NCI-H2081 (cell line): Measurements from ENCODE around the gene BEND7.
A peak's percentile ranks its signal among the peaks of the same experiment; 100 is the strongest.
"Not testable (repeated sequence)": the region's sequence is repeated elsewhere in the genome, so short reads cannot be mapped to it uniquely, and the experiment has no call there.

Experiments
- DNase-seq, 2 experiments: peaks; one replicate each; lab custom pipeline; 2025; lab: John Stamatoyannopoulos, UW

Gene BEND7

DNA sequence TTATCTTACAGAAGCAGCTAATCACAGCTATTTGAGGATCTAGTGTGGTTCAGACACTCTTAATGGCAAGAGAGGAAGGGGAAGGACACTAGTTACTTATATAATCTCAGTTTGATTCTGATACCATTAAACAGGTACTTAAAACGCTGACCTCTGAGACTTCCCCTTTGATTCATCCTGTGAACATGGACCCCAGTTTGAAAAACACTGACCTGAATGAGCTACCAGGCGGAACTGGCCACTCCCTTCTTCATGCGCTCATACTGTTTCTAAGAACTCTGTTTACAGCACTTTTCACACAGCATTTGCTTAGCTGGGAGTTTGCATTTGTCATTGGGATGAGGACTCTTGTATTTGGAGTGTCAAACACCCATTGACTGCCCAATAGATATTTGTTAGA, 45.7 kb downstream of the BEND7 start:
- no peak for DNase-seq

DNA sequence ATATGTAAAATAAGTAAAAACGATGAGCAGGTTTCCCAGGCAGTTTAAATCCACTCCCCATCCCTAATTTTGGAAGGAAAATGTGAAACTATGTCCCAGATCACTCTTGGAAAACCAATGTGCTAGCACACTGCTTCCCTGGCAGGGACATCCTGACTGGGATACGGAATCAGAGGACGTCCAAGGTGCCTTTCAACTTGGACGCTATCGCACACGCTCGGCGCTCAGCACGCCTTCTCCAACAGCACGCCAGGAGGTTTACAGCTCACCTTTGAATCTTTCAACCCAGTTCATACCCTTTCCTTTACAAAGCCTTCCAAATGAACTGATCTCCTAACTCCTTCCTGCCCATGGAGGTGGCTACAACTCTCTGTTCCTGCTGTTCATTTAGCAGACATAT, 47.1 kb downstream of the BEND7 start:
- no peak for DNase-seq

- DNase-seq: no peak
Observed at GRCh38 chr10:13475124-13475523, 53.7 kb downstream of the BEND7 start.

DNA sequence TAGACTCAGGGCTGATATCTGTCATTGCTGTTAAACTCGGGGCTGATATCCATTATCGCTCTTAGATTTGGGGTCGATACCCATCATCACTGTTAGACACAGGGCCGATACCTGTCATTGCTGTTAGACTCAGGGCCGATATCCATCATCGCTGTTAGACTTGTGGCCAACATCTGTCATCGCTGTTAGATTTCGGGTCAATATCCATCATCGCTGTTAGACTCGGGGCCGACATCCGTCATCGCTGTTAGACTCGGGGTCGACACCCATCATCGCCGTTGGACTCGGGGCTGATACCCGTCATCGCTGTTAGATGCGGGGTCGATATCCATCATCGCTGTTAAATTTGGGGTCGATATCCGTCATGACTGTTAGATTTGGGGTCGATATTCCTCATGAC, 54.8 kb downstream of the BEND7 start:
- DNase-seq: no peak

DNA sequence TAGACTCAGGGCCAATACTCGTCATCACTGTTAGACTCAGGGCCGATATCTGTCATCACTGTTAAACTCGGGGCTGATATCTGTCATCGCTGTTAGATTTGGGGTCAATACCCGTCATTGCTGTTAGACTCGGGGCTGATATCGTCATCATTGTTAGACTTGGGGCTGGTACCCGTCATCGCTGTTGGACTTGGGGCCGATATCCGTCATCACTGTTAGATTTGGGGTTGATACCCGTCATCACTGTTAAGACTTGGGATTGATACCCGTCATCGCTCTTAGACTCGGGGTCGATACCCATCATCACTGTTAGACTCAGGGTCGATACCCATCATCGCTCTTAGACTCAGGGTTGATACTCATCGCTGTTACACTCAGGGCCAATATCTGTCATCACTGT, 56.5 kb downstream of the BEND7 start:
- no peak for DNase-seq

- DNase-seq: no peak
Observed at GRCh38 chr10:13470270-13470669, 58.5 kb downstream of the BEND7 start.

DNA sequence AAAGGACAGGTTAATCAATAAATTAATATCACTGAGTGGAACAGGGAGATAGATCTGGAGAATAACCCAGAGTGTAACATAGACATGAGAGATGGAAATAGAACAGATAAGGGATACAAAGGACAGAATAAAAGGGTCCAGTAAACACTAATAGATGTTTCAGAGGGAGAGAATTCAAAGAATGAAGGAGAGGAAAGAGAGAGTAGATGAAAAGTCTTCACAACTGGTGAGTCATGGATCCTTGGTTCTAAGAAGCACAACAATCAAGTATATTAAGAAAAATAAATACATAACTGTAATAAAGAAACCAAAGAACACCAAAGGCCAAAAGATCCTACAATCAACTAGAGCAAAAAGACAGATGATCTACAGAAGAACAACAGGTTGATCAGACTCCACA, 66.3 kb downstream of the BEND7 start:
- DNase-seq: no peak

- no peak for DNase-seq
Observed at GRCh38 chr10:13458687-13459012, 70.2 kb downstream of the BEND7 start.

GRCh38 chr10:13457958-13458686, 70.7 kb downstream of the BEND7 start:
- DNase-seq: no peak

GRCh38 chr10:13453896-13454295, 74.9 kb downstream of the BEND7 start:
- no peak for DNase-seq

DNA sequence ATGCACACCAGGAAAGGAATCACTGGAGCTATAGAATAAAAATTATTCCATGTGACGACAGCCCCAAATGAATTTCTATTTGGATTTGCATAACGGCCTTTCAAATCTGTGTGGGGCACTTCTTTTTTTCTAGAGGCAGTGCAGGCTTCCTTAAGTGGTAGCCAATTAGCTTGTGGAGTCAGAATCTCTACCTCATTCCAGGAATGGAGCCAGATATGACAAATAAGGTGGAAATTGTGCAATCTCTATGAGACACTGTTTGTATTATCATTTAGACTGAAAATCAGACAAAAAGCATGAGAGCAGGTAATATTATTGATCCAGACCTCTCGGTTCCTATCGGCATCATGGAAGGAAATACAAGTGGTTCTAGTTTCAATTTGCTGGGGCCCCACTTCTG, 78.7 kb downstream of the BEND7 start:
- DNase-seq: no peak

DNA sequence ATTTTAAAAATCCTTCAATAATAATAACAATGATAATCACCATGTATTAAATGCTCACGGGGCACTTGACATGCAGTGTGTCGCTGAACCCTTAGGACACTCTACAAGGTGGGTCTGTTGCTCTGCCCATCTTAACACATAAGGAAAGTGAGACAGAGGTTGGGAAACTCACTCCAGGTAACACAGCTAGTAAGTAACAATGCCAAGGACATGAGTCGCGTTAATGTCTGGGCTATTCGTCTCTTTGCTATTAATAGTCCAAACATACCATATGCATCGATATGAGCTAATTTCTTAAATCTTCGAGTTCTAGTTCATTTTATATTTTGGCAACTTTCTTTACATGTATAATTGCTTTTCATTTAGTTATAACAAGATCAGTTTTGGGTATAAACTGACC, 79.5 kb downstream of the BEND7 start:
- DNase-seq: no peak

- DNase-seq: no peak
Observed at GRCh38 chr10:13448216-13448615, 80.6 kb downstream of the BEND7 start.

DNA sequence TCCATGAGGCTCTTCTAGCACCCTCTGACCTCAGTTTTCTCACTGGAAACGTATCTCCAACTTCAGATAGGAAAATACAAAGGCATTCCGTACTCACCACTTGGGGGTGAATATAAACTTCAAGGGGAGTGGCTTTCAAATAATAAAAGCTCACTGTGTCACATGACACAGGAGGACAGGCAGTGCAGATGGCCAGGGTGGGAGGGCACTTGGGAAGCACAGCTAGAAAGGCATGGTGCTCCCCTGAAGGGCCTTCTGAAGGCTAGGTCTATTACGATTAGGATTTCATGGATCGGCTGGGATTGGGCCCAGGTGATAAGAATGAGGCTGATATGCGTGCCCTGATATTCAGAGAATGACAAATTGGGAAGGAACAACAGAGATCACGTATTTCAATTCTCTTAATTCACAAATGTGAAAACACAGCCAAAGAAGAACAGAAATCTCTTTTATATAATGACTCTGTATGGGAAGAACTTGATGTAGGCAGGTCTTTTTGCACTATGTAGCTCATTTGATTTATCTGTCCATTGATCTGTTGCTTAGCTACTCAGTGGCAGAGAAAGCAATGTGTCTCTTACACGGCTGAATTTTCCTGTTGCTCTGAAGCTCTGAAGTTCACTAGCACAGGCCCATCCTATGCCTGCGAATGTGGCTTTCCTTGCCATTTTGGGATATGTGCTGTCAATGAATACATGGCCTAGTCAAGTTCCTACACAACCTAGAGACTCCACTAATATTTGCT, 83.0 kb downstream of the BEND7 start:
- no peak for DNase-seq

- DNase-seq: no peak
Observed at GRCh38 chr10:13441476-13441875, 87.3 kb downstream of the BEND7 start.

GRCh38 chr10:13440185-13441061, 88.4 kb downstream of the BEND7 start:
- DNase-seq: peak; percentile 26 to 27

DNA sequence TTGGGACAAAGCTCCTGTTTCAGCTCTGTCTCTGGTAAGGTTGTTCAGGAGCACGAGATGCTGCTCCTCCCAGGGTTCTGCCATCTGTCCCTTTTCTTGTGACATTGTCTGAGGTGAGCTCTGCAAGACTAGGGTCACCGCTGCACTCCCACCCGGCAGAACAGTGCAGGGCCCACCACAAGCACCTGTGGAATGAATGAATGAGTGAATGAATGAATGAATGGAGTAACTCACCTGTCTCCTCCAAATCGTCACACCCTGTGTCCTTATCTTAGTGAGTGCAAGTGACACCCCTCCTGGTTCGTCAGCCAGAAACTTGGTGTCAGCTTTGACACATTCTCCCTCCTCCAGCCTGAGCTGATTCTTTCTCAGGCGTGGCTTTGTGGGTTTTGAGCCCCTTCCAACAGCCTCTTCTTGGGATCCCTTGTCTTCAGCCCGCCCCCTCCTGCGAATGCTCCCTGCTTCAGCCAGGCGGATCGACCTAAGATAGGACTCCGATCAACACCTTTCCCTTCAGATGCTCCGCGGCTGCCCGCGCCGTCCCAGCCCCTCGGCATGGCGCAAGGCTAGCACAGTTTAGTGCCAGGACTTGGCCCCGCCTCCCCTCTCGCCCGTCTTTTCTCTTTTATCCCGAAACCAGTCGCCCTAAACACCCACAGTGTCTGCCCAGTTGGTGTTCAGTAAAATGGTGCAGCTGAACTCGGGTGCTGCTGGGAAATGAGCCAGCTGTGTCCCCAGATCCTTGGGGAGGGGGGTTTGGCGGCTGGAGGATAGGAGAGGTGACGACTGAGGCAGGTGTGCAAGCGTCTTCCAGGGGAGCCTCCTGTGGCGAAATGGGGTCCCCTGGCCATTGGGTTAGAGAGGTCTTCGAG, 89.3 kb downstream of the BEND7 start:
- DNase-seq: peak in 1 of 2 experiments; percentile 11

GRCh38 chr10:13437026-13437555, 91.7 kb downstream of the BEND7 start:
- no peak for DNase-seq

- not testable (repeated sequence) for DNase-seq
Observed at GRCh38 chr10:13427943-13428342, 100.9 kb downstream of the BEND7 start.

GRCh38 chr10:13425397-13425796, 103.4 kb downstream of the BEND7 start:
- DNase-seq: no peak

DNA sequence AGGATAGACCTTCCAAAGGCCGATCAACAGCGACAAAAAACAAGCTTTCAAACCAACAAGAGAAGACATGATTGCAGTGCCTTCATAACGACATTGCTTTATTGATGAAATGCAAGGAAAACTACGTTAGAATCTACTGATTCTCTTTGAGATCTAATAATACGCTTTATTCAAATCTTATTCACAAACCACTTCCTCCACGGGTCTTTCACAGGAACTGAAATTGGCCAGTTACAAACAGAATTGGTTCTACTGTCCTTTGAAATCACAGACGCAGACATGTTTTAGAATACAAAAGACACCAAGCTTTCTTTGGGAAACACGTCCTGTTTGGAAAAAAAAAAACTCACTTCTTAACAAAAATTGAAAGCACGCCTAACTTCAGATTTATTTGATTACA, 106.0 kb downstream of the BEND7 start:
- no peak for DNase-seq
